Gastroesophageal sphincter (tissue), 3 donors: Measurements from ENCODE around the gene KLF3.

Experiments used
- EP300 ChIP-seq: sonication (generic); formaldehyde crosslinking; IDR thresholded peaks from one replicate; pipeline ENCODE4 v1.6.1; 2017; ENCODE audit warnings: antibody characterized with exemption, mild to moderate bottlenecking
- POLR2A ChIP-seq, 2 donors: fragments of 450-650 bp; IDR thresholded peaks; one replicate each; pipeline ENCODE4 v1.6.1; 2017; ENCODE audit warnings: antibody characterized with exemption in 2 of 2, mild to moderate bottlenecking in 2 of 2, moderate library complexity in 1 of 2
- POLR2AphosphoS5 ChIP-seq: sonication (generic); formaldehyde crosslinking; IDR thresholded peaks from one replicate; pipeline ENCODE4 v1.6.1; 2017; ENCODE audit warnings: antibody characterized with exemption
- TF ChIP-seq, protein P1 (sequence below), 4 experiments: fragments of 200-600 bp in 2 of 4; fragments of 450-650 bp in 2 of 4; sonication (generic) in 1 of 4; IDR thresholded peaks; one replicate each; pipeline ENCODE4 v1.5.1; 2017 to 2019; ENCODE audit warnings: antibody characterized with exemption in 4 of 4, mild to moderate bottlenecking in 2 of 4, moderate library complexity in 2 of 4

- no peak for TF ChIP-seq POLR2AphosphoS5
- TF ChIP-seq, protein P1, sequence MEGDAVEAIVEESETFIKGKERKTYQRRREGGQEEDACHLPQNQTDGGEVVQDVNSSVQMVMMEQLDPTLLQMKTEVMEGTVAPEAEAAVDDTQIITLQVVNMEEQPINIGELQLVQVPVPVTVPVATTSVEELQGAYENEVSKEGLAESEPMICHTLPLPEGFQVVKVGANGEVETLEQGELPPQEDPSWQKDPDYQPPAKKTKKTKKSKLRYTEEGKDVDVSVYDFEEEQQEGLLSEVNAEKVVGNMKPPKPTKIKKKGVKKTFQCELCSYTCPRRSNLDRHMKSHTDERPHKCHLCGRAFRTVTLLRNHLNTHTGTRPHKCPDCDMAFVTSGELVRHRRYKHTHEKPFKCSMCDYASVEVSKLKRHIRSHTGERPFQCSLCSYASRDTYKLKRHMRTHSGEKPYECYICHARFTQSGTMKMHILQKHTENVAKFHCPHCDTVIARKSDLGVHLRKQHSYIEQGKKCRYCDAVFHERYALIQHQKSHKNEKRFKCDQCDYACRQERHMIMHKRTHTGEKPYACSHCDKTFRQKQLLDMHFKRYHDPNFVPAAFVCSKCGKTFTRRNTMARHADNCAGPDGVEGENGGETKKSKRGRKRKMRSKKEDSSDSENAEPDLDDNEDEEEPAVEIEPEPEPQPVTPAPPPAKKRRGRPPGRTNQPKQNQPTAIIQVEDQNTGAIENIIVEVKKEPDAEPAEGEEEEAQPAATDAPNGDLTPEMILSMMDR (IDR thresholded peaks at IDR 0.05), result no peak
- no peak for TF ChIP-seq EP300
- TF ChIP-seq POLR2A (IDR thresholded peaks at IDR 0.05), result no peak
Observed at GRCh38 chr4:38693569-38693968, 29.6 kb downstream of the KLF3 start.
